Heart left ventricle (tissue), 11 donors: ENCODE results near the gene RFXANK. TPM values are rescaled to one million over a fixed set of nuclear protein-coding genes. Genes with fewer than 3 reads are reported as not detected.

Experiments
- polyA plus RNA-seq, 2 donors: library from polyadenylated mRNA; stranded (reverse); fragments of 200-250 nt; gene quantifications; one replicate each; pipeline ENCODE4 v1.2.3, GENCODE V29; 2013
- total RNA-seq, 9 donors: library from RNA; depleted of rRNA in 2 of 9; stranded (reverse); fragments of >200 nt in 2 of 9; fragmentation: NEBNext Ultra II Directional in 3 of 9; extraction: Animal tissue kit (Norgen Biotek cat#: 25700) in 3 of 9; gene quantifications; one replicate each; pipeline versions ENCODE4 v1.1.0 to v1.2.4, GENCODE V29; 2016 to 2023
- donor health status: ischemic (EF 13 %, LVEDD 7.1; RV severe dilation, severe dysfunction).
- donor health status: healthy with polysubstance abuse.
- donor health status: DM: no; HTN: yes; CAD: no.
- donor health status: DM: no; HTN: no; CAD: no.
- donor health status: ischemic (EF 25% LVEDD 5.7; RV mildly dilated, moderate dysfunction).
- donor health status: healthy.
- donor health status: DM: yes; HTN: yes; CAD: no.
- donor health status: PGD.
- donor health status: nonischemic (EF 23%, LVEDD 6.1; RV moderate dilation, normal function).

Gene RFXANK
- total and polyA plus RNA-seq, 11 donors = 26.5 to 71.9 (median 42.3) TPM

Other genes starting within 250 kb of the RFXANK start
- gene SUGP2, start 158.7 kb upstream of the RFXANK start, total RNA-seq = 10 to 100 TPM; 36.1 to 76.5 (median 59.4) TPM
- 10 to 100 TPM; 36.8 to 47.8 TPM for gene SUGP2, start 158.7 kb upstream of the RFXANK start, polyA plus RNA-seq
- 10 to 100 TPM in 8 of 9 donors, 1 to 10 TPM in 1; 9.9 to 23.6 (median 18.0) TPM for gene ARMC6, start 158.7 kb upstream of the RFXANK start, total RNA-seq
- 10 to 100 TPM; 22.4 to 24.7 TPM for gene ARMC6, start 158.7 kb upstream of the RFXANK start, polyA plus RNA-seq
- 10 to 100 TPM; 15.7 to 28.0 (median 17.9) TPM for gene SLC25A42, start 128.3 kb upstream of the RFXANK start, total RNA-seq
- 10 to 100 TPM; 15.6 to 21.1 TPM for gene SLC25A42, start 128.3 kb upstream of the RFXANK start, polyA plus RNA-seq
- 10 to 100 TPM; 12.3 to 29.7 (median 20.8) TPM for gene TMEM161A, start 53.8 kb upstream of the RFXANK start, total RNA-seq
- gene TMEM161A, start 53.8 kb upstream of the RFXANK start, polyA plus RNA-seq = 10 to 100 TPM; 22.1 to 26.1 TPM
- gene MEF2B, start 22.0 kb upstream of the RFXANK start, total RNA-seq = under 1 TPM in 8 of 9 donors, not detected in 1; 0.23 to 0.92 (median 0.49) TPM
- gene MEF2B, start 22.0 kb upstream of the RFXANK start, polyA plus RNA-seq = under 1 TPM; 0.23 to 0.33 TPM
- gene BORCS8, start 106 bp upstream of the RFXANK start, total RNA-seq = 10 to 100 TPM; 14.4 to 28.9 (median 22.7) TPM
- gene BORCS8, start 106 bp upstream of the RFXANK start, polyA plus RNA-seq = 10 to 100 TPM; 19.6 to 23.4 TPM
- 10 to 100 TPM in 2 of 9 donors, 1 to 10 TPM in 7; 2.6 to 13.1 (median 5.7) TPM for gene NR2C2AP, start 11.2 kb downstream of the RFXANK start, total RNA-seq
- 10 to 100 TPM in 1 of 2 donors, 1 to 10 TPM in 1; 6.7 to 26.2 TPM for gene NR2C2AP, start 11.2 kb downstream of the RFXANK start, polyA plus RNA-seq
- gene NCAN, start 19.7 kb downstream of the RFXANK start, total RNA-seq = not detected
- gene NCAN, start 19.7 kb downstream of the RFXANK start, polyA plus RNA-seq = not detected
- 1 to 10 TPM in 2 of 9 donors, under 1 TPM in 6, not detected in 1; 0.38 to 1.4 (median 0.65) TPM for gene TM6SF2, start 81.0 kb downstream of the RFXANK start, total RNA-seq
- under 1 TPM; 0.04 to 0.19 TPM for gene TM6SF2, start 81.0 kb downstream of the RFXANK start, polyA plus RNA-seq
- 10 to 100 TPM; 34.2 to 53.4 (median 41.9) TPM for gene SUGP1, start 128.3 kb downstream of the RFXANK start, total RNA-seq
- gene SUGP1, start 128.3 kb downstream of the RFXANK start, polyA plus RNA-seq = 10 to 100 TPM; 28.7 to 41.0 TPM
- gene MAU2, start 128.6 kb downstream of the RFXANK start, total RNA-seq = 10 to 100 TPM; 26.5 to 46.4 (median 32.0) TPM
- gene MAU2, start 128.6 kb downstream of the RFXANK start, polyA plus RNA-seq = 10 to 100 TPM; 15.7 to 28.5 TPM
- gene GATAD2A, start 213.4 kb downstream of the RFXANK start, total RNA-seq = 10 to 100 TPM; 18.1 to 49.5 (median 35.5) TPM
- gene GATAD2A, start 213.4 kb downstream of the RFXANK start, polyA plus RNA-seq = 10 to 100 TPM in 1 of 2 donors, 1 to 10 TPM in 1; 7.5 to 27.0 TPM